HEK293 (cell line): ENCODE results near the gene TMTC1.

ENCODE experiments used
- CTCF ChIA-PET: fragments of 350-600 bp; formaldehyde crosslinking; extraction: SDS; loops from one replicate; lab custom pipeline; 2021; ENCODE audit warnings: antibody characterized with exemption; lab: Yijun Ruan, JAX
- POLR2A ChIA-PET: fragments of 300-600 bp; formaldehyde crosslinking; extraction: SDS; loops from one replicate; lab custom pipeline; 2020; ENCODE audit warnings: antibody characterized with exemption, inconsistent platforms; lab: Yijun Ruan, JAX
- H3K27ac ChIP-seq: fragments of 200-500 bp; sonication (Bioruptor generic); 2 replicates; pipeline ENCODE4 v1.5.1; 2014; ENCODE audit warnings: low read depth, low read length, control low read depth, inconsistent platforms; ENCODE audit errors: extremely low read depth
- H3K36me3 ChIP-seq, 2 experiments: fragments of 200-500 bp in 1 of 2; sonication (Bioruptor generic) in 1 of 2; 1 replicate in 1 of 2; 2 replicates in 1 of 2; pipeline ENCODE4 v1.5.1; 2014 to 2017; ENCODE audit warnings: inconsistent platforms in 2 of 2, low read length in 2 of 2; ENCODE audit not compliant: control insufficient read depth in 2 of 2, insufficient read depth in 1 of 2
- H3K4me1 ChIP-seq: fragments of 200-500 bp; sonication (Bioruptor generic); 2 replicates; pipeline ENCODE4 v1.5.1; 2014; ENCODE audit warnings: mild to moderate bottlenecking, low read length, inconsistent platforms; ENCODE audit not compliant: control insufficient read depth, insufficient read depth
- H3K4me3 ChIP-seq: 2 replicates; pipeline ENCODE4 v1.5.1; 2011; ENCODE audit warnings: low read depth, mild to moderate bottlenecking, control low read depth, low read length, moderate library complexity
- H3K9me3 ChIP-seq: fragments of 200-500 bp; sonication (Bioruptor generic); 2 replicates; pipeline ENCODE4 v1.5.1; 2014; ENCODE audit warnings: low read depth, low read length, inconsistent platforms; ENCODE audit not compliant: control insufficient read depth, insufficient read depth
- FEZF1 ChIP-seq: fragments of 450-650 bp; formaldehyde crosslinking; IDR thresholded peaks from 2 replicates; pipeline ENCODE4 v1.5.1; 2016; ENCODE audit warnings: missing biosample characterization, missing genetic modification characterization
- MYNN ChIP-seq: fragments of 450-650 bp; formaldehyde crosslinking; IDR thresholded peaks from 2 replicates; pipeline ENCODE4 v1.5.1; 2016; ENCODE audit warnings: missing biosample characterization, missing genetic modification characterization, borderline replicate concordance
- OSR2 ChIP-seq: fragments of 450-650 bp; formaldehyde crosslinking; IDR thresholded peaks from 2 replicates; pipeline ENCODE4 v1.5.1; 2016; ENCODE audit warnings: missing biosample characterization, missing genetic modification characterization
- SCRT1 ChIP-seq: fragments of 450-650 bp; formaldehyde crosslinking; IDR thresholded peaks from 2 replicates; pipeline ENCODE4 v1.5.1; 2016; ENCODE audit warnings: missing biosample characterization, missing genetic modification characterization, borderline replicate concordance
- TRIM28 ChIP-seq: IDR thresholded peaks from 2 replicates; pipeline ENCODE4 v1.6.1; 2011; ENCODE audit warnings: low read length, control low read depth, borderline replicate concordance
- YY1 ChIP-seq: fragments of 450-650 bp; formaldehyde crosslinking; IDR thresholded peaks from 2 replicates; pipeline ENCODE4 v1.5.1; 2018; ENCODE audit warnings: missing biosample characterization, missing genetic modification characterization
- ZBTB21 ChIP-seq: fragments of 450-650 bp; formaldehyde crosslinking; IDR thresholded peaks from 2 replicates; pipeline ENCODE4 v1.5.1; 2017; ENCODE audit warnings: missing biosample characterization, missing genetic modification characterization
- ZFP41 ChIP-seq: fragments of 450-650 bp; formaldehyde crosslinking; IDR thresholded peaks from 2 replicates; pipeline ENCODE4 v1.5.1; 2016; ENCODE audit warnings: missing biosample characterization, missing genetic modification characterization, borderline replicate concordance
- ZNF157 ChIP-seq: fragments of 450-650 bp; formaldehyde crosslinking; IDR thresholded peaks from 2 replicates; pipeline ENCODE4 v1.5.1; 2016; ENCODE audit warnings: missing biosample characterization, missing genetic modification characterization
- ZNF16 ChIP-seq: fragments of 450-650 bp; formaldehyde crosslinking; IDR thresholded peaks from 2 replicates; pipeline ENCODE4 v1.5.1; 2016; ENCODE audit warnings: low read depth, missing biosample characterization, missing genetic modification characterization
- ZNF184 ChIP-seq: fragments of 450-650 bp; IDR thresholded peaks from 2 replicates; pipeline ENCODE4 v1.5.1; 2018; ENCODE audit warnings: missing biosample characterization, mild to moderate bottlenecking, missing genetic modification characterization
- ZNF202 ChIP-seq: fragments of 450-650 bp; formaldehyde crosslinking; IDR thresholded peaks from 2 replicates; pipeline ENCODE4 v1.5.1; 2016; ENCODE audit warnings: missing biosample characterization, missing genetic modification characterization, borderline replicate concordance
- ZNF24 ChIP-seq: fragments of 450-650 bp; formaldehyde crosslinking; IDR thresholded peaks from 2 replicates; pipeline ENCODE4 v1.5.1; 2016; ENCODE audit warnings: missing biosample characterization, missing genetic modification characterization
- ZNF274 ChIP-seq, 2 experiments: fragments of 200-500 bp in 1 of 2; fragments of 450-650 bp in 1 of 2; sonication (Bioruptor generic) in 1 of 2; formaldehyde crosslinking in 1 of 2; IDR thresholded peaks; 2 replicates each; pipeline versions ENCODE4 v1.5.1 to v1.6.1; 2014 to 2016; ENCODE audit warnings: borderline replicate concordance in 1 of 2, inconsistent platforms in 1 of 2, low read length in 1 of 2, missing biosample characterization in 1 of 2, missing genetic modification characterization in 1 of 2
- ZNF660 ChIP-seq: fragments of 450-650 bp; IDR thresholded peaks from 2 replicates; pipeline ENCODE4 v1.5.1; 2018; ENCODE audit warnings: missing biosample characterization, mild to moderate bottlenecking, missing genetic modification characterization
- ZNF76 ChIP-seq: fragments of 450-650 bp; formaldehyde crosslinking; IDR thresholded peaks from 2 replicates; pipeline ENCODE4; 2016; ENCODE audit warnings: low read depth, missing biosample characterization, missing genetic modification characterization, borderline replicate concordance
- ZNF785 ChIP-seq: fragments of 450-650 bp; formaldehyde crosslinking; IDR thresholded peaks from 2 replicates; pipeline ENCODE4 v1.5.1; 2016; ENCODE audit warnings: missing biosample characterization, missing genetic modification characterization
- ZNF792 ChIP-seq: fragments of 450-650 bp; formaldehyde crosslinking; IDR thresholded peaks from 2 replicates; pipeline ENCODE4 v1.5.1; 2016; ENCODE audit warnings: missing biosample characterization, missing genetic modification characterization
- ZNF837 ChIP-seq: fragments of 450-650 bp; formaldehyde crosslinking; IDR thresholded peaks from 2 replicates; pipeline ENCODE4 v1.5.1; 2016; ENCODE audit warnings: missing biosample characterization, missing genetic modification characterization
- TF ChIP-seq, protein P1 (sequence below): fragments of 450-650 bp; formaldehyde crosslinking; IDR thresholded peaks from 2 replicates; pipeline ENCODE4 v1.5.1; 2016; ENCODE audit warnings: missing biosample characterization, missing genetic modification characterization, borderline replicate concordance
- TF ChIP-seq, protein P2 (sequence below): fragments of 450-650 bp; formaldehyde crosslinking; IDR thresholded peaks from 2 replicates; pipeline ENCODE4 v1.5.1; 2016; ENCODE audit warnings: missing biosample characterization, missing genetic modification characterization
- TF ChIP-seq, protein P3 (sequence below): fragments of 450-650 bp; formaldehyde crosslinking; IDR thresholded peaks from 2 replicates; pipeline ENCODE4 v1.5.1; 2016; ENCODE audit warnings: missing biosample characterization, missing genetic modification characterization
- TF ChIP-seq, protein P4 (sequence below): fragments of 450-650 bp; formaldehyde crosslinking; IDR thresholded peaks from 2 replicates; pipeline ENCODE4 v1.5.1; 2016; ENCODE audit warnings: missing biosample characterization, missing genetic modification characterization
- TF ChIP-seq, protein P5 (sequence below): fragments of 450-650 bp; formaldehyde crosslinking; IDR thresholded peaks from 2 replicates; pipeline ENCODE4 v1.5.1; 2016; ENCODE audit warnings: missing biosample characterization, missing genetic modification characterization, borderline replicate concordance

Gene TMTC1

DNA sequence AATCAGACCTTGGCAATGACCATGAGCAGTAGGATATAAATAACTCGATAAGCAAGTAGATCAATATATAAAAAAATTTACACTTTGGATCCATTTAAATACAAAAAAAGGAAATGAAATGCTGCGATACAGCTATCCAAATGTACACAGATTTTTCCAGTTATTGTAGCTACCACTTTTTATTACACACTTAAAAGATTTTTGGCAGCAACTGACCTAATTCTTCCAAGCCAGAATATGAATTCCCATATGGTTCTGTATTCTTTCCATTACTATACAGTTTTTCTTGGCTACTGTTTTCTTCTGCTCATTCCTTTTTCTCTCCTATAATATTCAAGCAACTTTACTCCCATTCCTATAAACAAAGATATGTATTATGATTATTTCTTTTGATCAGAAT is 52.2 kb downstream of the TMTC1 start:
- ChIA-PET POLR2A (no interaction called here), CTCF (no interaction called here)
- no peak for TF ChIP-seq ZNF24 (tag by site-specific recombination)
- TF ChIP-seq ZNF76 (tag by site-specific recombination): no peak
- TF ChIP-seq, protein P1, sequence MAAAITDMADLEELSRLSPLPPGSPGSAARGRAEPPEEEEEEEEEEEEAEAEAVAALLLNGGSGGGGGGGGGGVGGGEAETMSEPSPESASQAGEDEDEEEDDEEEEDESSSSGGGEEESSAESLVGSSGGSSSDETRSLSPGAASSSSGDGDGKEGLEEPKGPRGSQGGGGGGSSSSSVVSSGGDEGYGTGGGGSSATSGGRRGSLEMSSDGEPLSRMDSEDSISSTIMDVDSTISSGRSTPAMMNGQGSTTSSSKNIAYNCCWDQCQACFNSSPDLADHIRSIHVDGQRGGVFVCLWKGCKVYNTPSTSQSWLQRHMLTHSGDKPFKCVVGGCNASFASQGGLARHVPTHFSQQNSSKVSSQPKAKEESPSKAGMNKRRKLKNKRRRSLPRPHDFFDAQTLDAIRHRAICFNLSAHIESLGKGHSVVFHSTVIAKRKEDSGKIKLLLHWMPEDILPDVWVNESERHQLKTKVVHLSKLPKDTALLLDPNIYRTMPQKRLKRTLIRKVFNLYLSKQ (tag by site-specific recombination): no peak
- TF ChIP-seq FEZF1 (tag by site-specific recombination): no peak
- TF ChIP-seq ZNF274 (IDR thresholded peaks at IDR 0.05; ENCODE audit: low read length): no peak
- no peak for TF ChIP-seq ZNF274 (tag by site-specific recombination; IDR thresholded peaks at IDR 0.05; ENCODE audit: borderline replicate concordance)
- TF ChIP-seq, protein P2, sequence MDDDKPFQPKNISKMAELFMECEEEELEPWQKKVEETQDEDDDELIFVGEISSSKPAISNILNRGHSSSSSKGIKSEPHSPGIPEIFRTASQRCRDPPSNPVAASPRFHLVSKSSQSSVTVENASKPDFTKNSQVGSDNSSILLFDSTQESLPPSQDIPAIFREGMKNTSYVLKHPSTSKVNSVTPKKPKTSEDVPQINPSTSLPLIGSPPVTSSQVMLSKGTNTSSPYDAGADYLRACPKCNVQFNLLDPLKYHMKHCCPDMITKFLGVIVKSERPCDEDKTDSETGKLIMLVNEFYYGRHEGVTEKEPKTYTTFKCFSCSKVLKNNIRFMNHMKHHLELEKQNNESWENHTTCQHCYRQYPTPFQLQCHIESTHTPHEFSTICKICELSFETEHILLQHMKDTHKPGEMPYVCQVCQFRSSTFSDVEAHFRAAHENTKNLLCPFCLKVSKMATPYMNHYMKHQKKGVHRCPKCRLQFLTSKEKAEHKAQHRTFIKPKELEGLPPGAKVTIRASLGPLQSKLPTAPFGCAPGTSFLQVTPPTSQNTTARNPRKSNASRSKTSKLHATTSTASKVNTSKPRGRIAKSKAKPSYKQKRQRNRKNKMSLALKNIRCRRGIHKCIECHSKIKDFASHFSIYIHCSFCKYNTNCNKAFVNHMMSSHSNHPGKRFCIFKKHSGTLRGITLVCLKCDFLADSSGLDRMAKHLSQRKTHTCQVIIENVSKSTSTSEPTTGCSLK: no peak
- TF ChIP-seq, protein P3, sequence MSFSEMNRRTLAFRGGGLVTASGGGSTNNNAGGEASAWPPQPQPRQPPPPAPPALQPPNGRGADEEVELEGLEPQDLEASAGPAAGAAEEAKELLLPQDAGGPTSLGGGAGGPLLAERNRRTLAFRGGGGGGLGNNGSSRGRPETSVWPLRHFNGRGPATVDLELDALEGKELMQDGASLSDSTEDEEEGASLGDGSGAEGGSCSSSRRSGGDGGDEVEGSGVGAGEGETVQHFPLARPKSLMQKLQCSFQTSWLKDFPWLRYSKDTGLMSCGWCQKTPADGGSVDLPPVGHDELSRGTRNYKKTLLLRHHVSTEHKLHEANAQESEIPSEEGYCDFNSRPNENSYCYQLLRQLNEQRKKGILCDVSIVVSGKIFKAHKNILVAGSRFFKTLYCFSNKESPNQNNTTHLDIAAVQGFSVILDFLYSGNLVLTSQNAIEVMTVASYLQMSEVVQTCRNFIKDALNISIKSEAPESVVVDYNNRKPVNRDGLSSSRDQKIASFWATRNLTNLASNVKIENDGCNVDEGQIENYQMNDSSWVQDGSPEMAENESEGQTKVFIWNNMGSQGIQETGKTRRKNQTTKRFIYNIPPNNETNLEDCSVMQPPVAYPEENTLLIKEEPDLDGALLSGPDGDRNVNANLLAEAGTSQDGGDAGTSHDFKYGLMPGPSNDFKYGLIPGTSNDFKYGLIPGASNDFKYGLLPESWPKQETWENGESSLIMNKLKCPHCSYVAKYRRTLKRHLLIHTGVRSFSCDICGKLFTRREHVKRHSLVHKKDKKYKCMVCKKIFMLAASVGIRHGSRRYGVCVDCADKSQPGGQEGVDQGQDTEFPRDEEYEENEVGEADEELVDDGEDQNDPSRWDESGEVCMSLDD (tag by site-specific recombination): no peak
- TF ChIP-seq, protein P4, sequence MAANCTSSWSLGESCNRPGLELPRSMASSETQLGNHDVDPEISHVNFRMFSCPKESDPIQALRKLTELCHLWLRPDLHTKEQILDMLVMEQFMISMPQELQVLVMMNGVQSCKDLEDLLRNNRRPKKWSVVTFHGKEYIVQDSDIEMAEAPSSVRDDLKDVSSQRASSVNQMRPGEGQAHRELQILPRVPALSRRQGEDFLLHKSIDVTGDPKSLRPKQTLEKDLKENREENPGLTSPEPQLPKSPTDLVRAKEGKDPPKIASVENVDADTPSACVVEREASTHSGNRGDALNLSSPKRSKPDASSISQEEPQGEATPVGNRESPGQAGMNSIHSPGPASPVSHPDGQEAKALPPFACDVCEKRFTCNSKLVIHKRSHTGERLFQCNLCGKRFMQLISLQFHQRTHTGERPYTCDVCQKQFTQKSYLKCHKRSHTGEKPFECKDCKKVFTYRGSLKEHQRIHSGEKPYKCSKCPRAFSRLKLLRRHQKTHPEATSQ (tag by site-specific recombination): no peak
- TF ChIP-seq TRIM28: no peak
- Histone ChIP-seq H3K4me3 (no peak overlapping the region), H3K9me3 (no peaks in the 10 kb centered on the region), H3K27ac (no peak overlapping the region), H3K36me3 (no peaks in the 10 kb centered on the region), H3K4me1 (peaks cover 19% of the 10 kb centered on the region)

DNA sequence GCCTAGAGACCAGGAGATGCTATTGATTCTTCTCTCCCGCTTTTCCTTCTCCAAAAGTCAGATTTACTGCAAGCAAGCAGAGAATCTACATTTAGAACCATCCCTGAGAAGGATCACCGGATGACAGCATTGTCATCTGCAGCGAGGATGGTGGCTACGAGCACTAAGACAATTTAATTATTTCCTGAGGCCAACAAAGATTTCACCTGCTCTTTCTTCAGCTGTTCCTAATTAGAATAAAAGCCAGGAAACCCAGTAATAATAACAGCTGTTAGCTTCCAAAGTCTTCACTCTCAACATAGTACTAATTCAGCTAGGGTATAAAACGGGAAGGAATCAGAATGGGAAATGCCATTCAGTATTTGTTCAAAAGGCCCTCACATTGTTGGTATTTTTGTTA is 53.3 kb downstream of the TMTC1 start:
- ChIA-PET CTCF (no interaction called here), POLR2A (no interaction called here)
- H3K9me3 ChIP-seq: no peaks in the 10 kb centered on the region
- H3K36me3 ChIP-seq: no peaks in the 10 kb centered on the region
- peaks cover 22% of the 10 kb centered on the region for H3K4me1 ChIP-seq
- no peak overlapping the region for H3K27ac ChIP-seq
- H3K4me3 ChIP-seq: no peak overlapping the region
- TF ChIP-seq, protein P5, sequence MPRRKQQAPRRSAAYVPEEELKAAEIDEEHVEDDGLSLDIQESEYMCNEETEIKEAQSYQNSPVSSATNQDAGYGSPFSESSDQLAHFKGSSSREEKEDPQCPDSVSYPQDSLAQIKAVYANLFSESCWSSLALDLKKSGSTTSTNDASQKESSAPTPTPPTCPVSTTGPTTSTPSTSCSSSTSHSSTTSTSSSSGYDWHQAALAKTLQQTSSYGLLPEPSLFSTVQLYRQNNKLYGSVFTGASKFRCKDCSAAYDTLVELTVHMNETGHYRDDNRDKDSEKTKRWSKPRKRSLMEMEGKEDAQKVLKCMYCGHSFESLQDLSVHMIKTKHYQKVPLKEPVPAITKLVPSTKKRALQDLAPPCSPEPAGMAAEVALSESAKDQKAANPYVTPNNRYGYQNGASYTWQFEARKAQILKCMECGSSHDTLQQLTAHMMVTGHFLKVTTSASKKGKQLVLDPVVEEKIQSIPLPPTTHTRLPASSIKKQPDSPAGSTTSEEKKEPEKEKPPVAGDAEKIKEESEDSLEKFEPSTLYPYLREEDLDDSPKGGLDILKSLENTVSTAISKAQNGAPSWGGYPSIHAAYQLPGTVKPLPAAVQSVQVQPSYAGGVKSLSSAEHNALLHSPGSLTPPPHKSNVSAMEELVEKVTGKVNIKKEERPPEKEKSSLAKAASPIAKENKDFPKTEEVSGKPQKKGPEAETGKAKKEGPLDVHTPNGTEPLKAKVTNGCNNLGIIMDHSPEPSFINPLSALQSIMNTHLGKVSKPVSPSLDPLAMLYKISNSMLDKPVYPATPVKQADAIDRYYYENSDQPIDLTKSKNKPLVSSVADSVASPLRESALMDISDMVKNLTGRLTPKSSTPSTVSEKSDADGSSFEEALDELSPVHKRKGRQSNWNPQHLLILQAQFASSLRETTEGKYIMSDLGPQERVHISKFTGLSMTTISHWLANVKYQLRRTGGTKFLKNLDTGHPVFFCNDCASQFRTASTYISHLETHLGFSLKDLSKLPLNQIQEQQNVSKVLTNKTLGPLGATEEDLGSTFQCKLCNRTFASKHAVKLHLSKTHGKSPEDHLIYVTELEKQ (tag by site-specific recombination): no peak
- TF ChIP-seq ZNF785 (no peak), ZNF202 (tag by site-specific recombination) (no peak), ZFP41 (tag by site-specific recombination) (no peak), YY1 (tag by site-specific recombination) (no peak), SCRT1 (no peak), ZNF16 (tag by site-specific recombination) (no peak), OSR2 (tag by site-specific recombination) (no peak), ZNF792 (tag by site-specific recombination) (no peak), ZNF157 (no peak), ZNF837 (tag by site-specific recombination) (no peak), TRIM28 (no peak), ZBTB21 (tag by site-specific recombination) (no peak), MYNN (tag by site-specific recombination) (no peak), ZNF660 (tag by site-specific recombination) (no peak), ZNF184 (no peak)
